Natural killer cell treated with Interleukin-12 subunit alpha and Interleukin-12 subunit beta and Interleukin-15 and Interleukin-18, amount 100 ng/mL, for 72 hours (primary cell): ENCODE results near the gene DOK4. TPM values are rescaled to one million over a fixed set of nuclear protein-coding genes. Genes with fewer than 3 reads are reported as not detected.
A peak's percentile ranks its signal among the peaks of the same experiment; 100 is the strongest.
"Not testable (repeated sequence)": the region's sequence is repeated elsewhere in the genome, so short reads cannot be mapped to it uniquely, and the experiment has no call there.

ENCODE experiments used
- ATAC-seq, 2 donors: fragments of 150-1000 bp; cut with Tn5 transposase in 1 of 2; sonication (Bioruptor Pico), chemical (Tn5 transposase) in 1 of 2; 2 replicates each; pipeline ENCODE4 v1.10.0; 2021
- DNase-seq: peaks from one replicate; pipeline ENCODE4 v3.0.0; 2022; ENCODE audit warnings: low spot score
- H3K27ac Mint-ChIP-seq, 2 donors: 1 replicate in 1 of 2; 2 replicates in 1 of 2; pipeline ENCODE4 v1.8.0; 2022; ENCODE audit warnings: mixed read lengths in 2 of 2, mild to moderate bottlenecking in 1 of 2, moderate library complexity in 1 of 2
- H3K27me3 Mint-ChIP-seq, 2 donors: 1 replicate in 1 of 2; 2 replicates in 1 of 2; pipeline ENCODE4 v1.8.0; 2022; ENCODE audit warnings: mixed read lengths in 2 of 2
- H3K36me3 Mint-ChIP-seq: one replicate; pipeline ENCODE4 v1.8.0; 2022; ENCODE audit warnings: mixed read lengths
- H3K4me1 Mint-ChIP-seq, 2 donors: 1 replicate in 1 of 2; 2 replicates in 1 of 2; pipeline ENCODE4 v1.8.0; 2022; ENCODE audit warnings: low read depth in 2 of 2, mixed read lengths in 2 of 2, mild to moderate bottlenecking in 1 of 2
- H3K4me3 Mint-ChIP-seq: one replicate; pipeline ENCODE4 v1.8.0; 2022; ENCODE audit warnings: mixed read lengths
- H3K9me3 Mint-ChIP-seq: 2 replicates; pipeline ENCODE4 v1.8.0; 2022; ENCODE audit warnings: mixed read lengths
- total RNA-seq, 2 donors: library from RNA; stranded (reverse); gene quantifications; one replicate each; pipeline ENCODE4 v1.2.3, GENCODE V29; 2022

Gene DOK4
- total RNA-seq, 2 donors from 2014 or later: 4.2 to 6.5 TPM

- no peaks in the 10 kb centered on the region for H3K9me3 Mint-ChIP-seq
- H3K36me3 Mint-ChIP-seq: no peaks in the 10 kb centered on the region
- peak within 1 kb of the TSS; percentile 79 to 92 for H3K27ac Mint-ChIP-seq
- ATAC-seq: peak; percentile 100
- no peaks in the 10 kb centered on the region for H3K27me3 Mint-ChIP-seq
- H3K4me1 Mint-ChIP-seq: peaks cover 15 to 26% of the 10 kb centered on the region in 2 donors
- peak; percentile 94 for DNase-seq
- H3K4me3 Mint-ChIP-seq: peak within 1 kb of the TSS; percentile 92
Observed at GRCh38 chr16:57447186-57447962, 38.9 kb downstream of the DOK4 start, which contains the start of the genes CIAPIN1 and COQ9. CIAPIN1 (minus strand) TSS chr16:57447385; CDS start chr16:57440928, 6,457 bp downstream. COQ9 (plus strand) TSS chr16:57447479; CDS start chr16:57447506, 27 bp downstream.

- peak; percentile 68 for DNase-seq
- Mint-ChIP-seq H3K9me3 (no peaks in the 10 kb centered on the region), H3K27ac (peak overlapping the region; percentile 79 to 92), H3K4me1 (peaks cover 15 to 26% of the 10 kb centered on the region in 2 donors), H3K27me3 (no peaks in the 10 kb centered on the region), H3K4me3 (peak overlapping the region; percentile 92), H3K36me3 (peaks cover 3% of the 10 kb centered on the region)
- ATAC-seq: peak; percentile 49 to 53
Observed at GRCh38 chr16:57446531-57447185, 39.6 kb downstream of the DOK4 start.

DNA sequence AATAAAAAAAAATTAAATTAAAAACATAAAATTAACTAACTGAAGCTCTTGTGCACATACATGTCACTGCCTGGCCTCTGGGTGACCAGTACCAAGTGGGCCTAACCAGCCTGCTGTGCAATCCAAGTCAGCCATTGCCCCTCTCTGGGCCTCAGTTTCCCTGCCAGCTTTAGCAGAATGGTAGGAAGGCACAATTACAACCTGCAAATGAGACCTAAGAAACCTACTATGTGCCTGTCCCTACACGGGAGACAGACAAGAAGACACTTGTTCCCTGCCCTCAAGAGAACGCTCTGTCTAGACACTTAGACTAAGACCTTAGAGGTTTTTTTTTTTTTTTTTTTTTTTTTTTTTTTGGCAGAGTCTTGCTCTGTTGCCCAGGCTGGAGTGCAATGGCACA, 40.8 kb downstream of the DOK4 start:
- Mint-ChIP-seq H3K9me3 (no peaks in the 10 kb centered on the region), H3K4me3 (no peak overlapping the region), H3K27me3 (no peaks in the 10 kb centered on the region), H3K36me3 (peaks cover 13% of the 10 kb centered on the region), H3K4me1 (peaks cover 15 to 22% of the 10 kb centered on the region in 2 donors), H3K27ac (no peak overlapping the region)
- ATAC-seq: no peak
- DNase-seq: no peak

GRCh38 chr16:57444711-57445110, 41.6 kb downstream of the DOK4 start:
- H3K4me1 Mint-ChIP-seq: peaks cover 14 to 22% of the 10 kb centered on the region in 2 donors

DNA sequence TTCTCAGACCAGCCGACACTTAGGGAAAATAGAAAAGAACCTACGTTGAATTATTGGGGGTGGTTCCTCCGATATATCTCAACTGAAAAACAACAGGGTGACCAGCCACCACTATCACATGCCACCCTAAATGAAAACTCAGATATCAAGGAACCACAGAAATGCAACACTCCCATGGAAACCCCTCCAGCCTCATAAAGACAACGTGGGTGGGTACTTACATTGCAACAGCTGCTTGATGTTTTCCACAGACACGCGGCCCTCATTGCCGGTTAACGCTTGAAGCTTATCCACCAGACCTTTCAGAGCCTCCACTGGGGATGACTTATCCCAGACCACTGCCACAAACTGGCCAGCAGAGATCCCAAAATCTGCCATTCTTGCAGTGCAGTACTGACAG, 45.7 kb downstream of the DOK4 start:
- not testable (repeated sequence) for H3K4me1 Mint-ChIP-seq, H3K4me3 Mint-ChIP-seq, H3K9me3 Mint-ChIP-seq, ATAC-seq, H3K27me3 Mint-ChIP-seq, DNase-seq, H3K27ac Mint-ChIP-seq
- peaks cover 36% of the 10 kb centered on the region for H3K36me3 Mint-ChIP-seq

More at GRCh38 chr16:57444711-57445110, 41.6 kb downstream of the DOK4 start:
- Mint-ChIP-seq H3K27me3 (no peaks in the 10 kb centered on the region), H3K36me3 (peaks cover 21% of the 10 kb centered on the region), H3K4me3 (no peak overlapping the region), H3K9me3 (no peaks in the 10 kb centered on the region), H3K27ac (no peak overlapping the region)
- DNase-seq: no peak
- no peak for ATAC-seq

GRCh38 chr16:57439947-57440346, 46.3 kb downstream of the DOK4 start:
- not testable (repeated sequence) for H3K27ac Mint-ChIP-seq, H3K4me1 Mint-ChIP-seq, DNase-seq, H3K9me3 Mint-ChIP-seq, H3K4me3 Mint-ChIP-seq, ATAC-seq, H3K27me3 Mint-ChIP-seq
- H3K36me3 Mint-ChIP-seq: peaks cover 36% of the 10 kb centered on the region

DNA sequence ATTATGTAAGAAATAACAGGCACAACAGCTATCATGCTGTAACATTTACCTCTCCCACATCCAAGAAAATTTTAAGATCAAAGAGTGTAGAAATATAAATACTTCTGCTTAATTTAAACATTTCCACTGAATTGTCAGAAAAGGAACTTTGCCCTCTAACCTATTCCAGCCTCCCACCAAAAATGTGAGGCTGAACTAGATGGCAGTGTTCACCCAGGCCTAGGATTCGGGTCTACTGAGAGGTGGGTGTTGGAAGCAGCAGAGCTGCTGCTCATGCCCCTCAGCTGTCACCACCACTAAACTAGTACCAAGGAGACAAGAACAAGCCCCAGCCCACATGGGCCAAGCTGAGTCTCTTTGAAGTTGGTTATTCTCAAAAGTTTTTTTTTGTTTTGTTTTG, 50.5 kb downstream of the DOK4 start:
- no peaks in the 10 kb centered on the region for H3K4me1 Mint-ChIP-seq
- no peaks in the 10 kb centered on the region for H3K27me3 Mint-ChIP-seq
- H3K27ac Mint-ChIP-seq: no peak overlapping the region
- no peaks in the 10 kb centered on the region for H3K9me3 Mint-ChIP-seq
- DNase-seq: no peak
- ATAC-seq: no peak
- H3K4me3 Mint-ChIP-seq: no peak overlapping the region
- H3K36me3 Mint-ChIP-seq: peaks cover 43% of the 10 kb centered on the region

- DNase-seq (no peak), ATAC-seq (no peak)
- H3K4me1 Mint-ChIP-seq: no peaks in the 10 kb centered on the region
- H3K36me3 Mint-ChIP-seq: peaks cover 34% of the 10 kb centered on the region
- no peak overlapping the region for H3K27ac Mint-ChIP-seq
- no peaks in the 10 kb centered on the region for H3K9me3 Mint-ChIP-seq
- H3K27me3 Mint-ChIP-seq: no peaks in the 10 kb centered on the region
- no peak overlapping the region for H3K4me3 Mint-ChIP-seq
Observed at GRCh38 chr16:57434003-57434402, 52.3 kb downstream of the DOK4 start.

DNA sequence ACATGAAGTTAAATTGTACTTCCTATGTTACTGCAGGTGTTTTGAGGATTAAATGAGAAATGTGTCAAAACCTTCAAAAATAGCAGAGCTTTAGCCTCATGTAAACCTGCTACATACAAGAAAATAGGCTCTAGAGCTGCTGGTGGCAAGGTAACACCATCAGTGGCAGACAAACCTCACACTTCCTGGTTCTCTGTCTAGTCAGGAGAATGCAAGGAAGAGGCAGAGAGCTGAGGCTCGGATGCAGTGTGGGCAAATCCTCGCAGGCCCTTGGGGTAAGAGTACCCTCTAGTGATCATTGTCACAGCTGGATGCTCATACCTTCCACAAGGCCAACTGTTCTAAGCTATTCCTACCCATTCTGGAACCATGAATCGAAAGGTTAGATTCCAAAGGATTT, 53.3 kb downstream of the DOK4 start:
- Mint-ChIP-seq H3K4me1 (no peaks in the 10 kb centered on the region), H3K4me3 (no peak overlapping the region), H3K27ac (no peak overlapping the region), H3K36me3 (peaks cover 35% of the 10 kb centered on the region), H3K9me3 (no peaks in the 10 kb centered on the region), H3K27me3 (no peaks in the 10 kb centered on the region)
- ATAC-seq (no peak), DNase-seq (no peak)

GRCh38 chr16:57432505-57432904, 53.8 kb downstream of the DOK4 start:
- ATAC-seq (no peak), DNase-seq (no peak)
- no peaks in the 10 kb centered on the region for H3K4me1 Mint-ChIP-seq
- no peaks in the 10 kb centered on the region for H3K27me3 Mint-ChIP-seq
- H3K27ac Mint-ChIP-seq: no peak overlapping the region
- H3K4me3 Mint-ChIP-seq: no peak overlapping the region
- H3K9me3 Mint-ChIP-seq: no peaks in the 10 kb centered on the region
- peaks cover 40% of the 10 kb centered on the region for H3K36me3 Mint-ChIP-seq

DNA sequence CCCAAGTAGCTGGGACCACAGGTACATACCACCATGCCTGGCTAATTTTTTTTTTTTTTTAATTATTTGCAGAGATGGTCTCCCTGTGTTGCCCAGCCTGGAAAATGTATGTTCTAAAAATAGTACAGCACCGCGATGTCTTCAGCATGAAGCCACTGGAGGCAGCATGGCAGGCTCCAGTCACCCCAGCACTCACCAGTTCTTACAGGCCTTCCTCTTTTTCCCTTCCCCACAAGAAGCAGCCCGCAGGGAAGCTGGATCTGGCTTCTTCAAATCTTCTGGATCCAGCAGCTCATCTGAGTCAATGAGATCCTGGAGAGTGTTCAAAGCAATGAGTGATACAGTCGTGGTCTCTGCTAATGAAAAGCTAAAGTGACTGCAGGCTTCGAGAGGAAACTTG, 55.3 kb downstream of the DOK4 start:
- Mint-ChIP-seq H3K4me3 (no peak overlapping the region), H3K27ac (no peak overlapping the region), H3K4me1 (no peaks in the 10 kb centered on the region), H3K9me3 (no peaks in the 10 kb centered on the region), H3K36me3 (peaks cover 43% of the 10 kb centered on the region), H3K27me3 (no peaks in the 10 kb centered on the region)
- ATAC-seq (no peak), DNase-seq (no peak)

DNA sequence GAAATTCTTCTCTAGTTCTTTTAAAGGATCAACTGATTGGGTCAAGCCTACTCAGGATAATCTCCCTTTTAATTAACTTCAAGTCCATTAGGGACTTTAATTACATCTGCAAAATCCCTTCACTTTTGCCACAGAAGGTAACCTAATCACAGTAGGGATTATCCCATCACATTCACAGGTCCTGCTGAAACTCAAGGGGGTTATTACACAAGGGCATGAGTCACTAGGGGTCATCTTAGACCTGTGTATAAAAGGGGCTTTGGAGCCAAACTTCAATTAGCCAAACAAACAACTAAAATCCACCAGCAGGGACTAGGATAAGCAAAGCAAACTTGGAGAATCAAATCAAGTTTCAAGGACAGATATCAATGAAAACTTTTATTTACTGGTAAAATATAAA, 58.5 kb downstream of the DOK4 start:
- Mint-ChIP-seq H3K9me3 (no peaks in the 10 kb centered on the region), H3K4me3 (no peak overlapping the region), H3K27ac (no peak overlapping the region), H3K4me1 (no peaks in the 10 kb centered on the region), H3K36me3 (peaks cover 30% of the 10 kb centered on the region), H3K27me3 (no peaks in the 10 kb centered on the region)
- DNase-seq (no peak), ATAC-seq (no peak)

- Mint-ChIP-seq H3K36me3 (peaks cover 30% of the 10 kb centered on the region), H3K27ac (no peak overlapping the region), H3K4me1 (no peaks in the 10 kb centered on the region), H3K9me3 (no peaks in the 10 kb centered on the region), H3K4me3 (no peak overlapping the region), H3K27me3 (no peaks in the 10 kb centered on the region)
- ATAC-seq: no peak
- DNase-seq: no peak
Observed at GRCh38 chr16:57427307-57427706, 59.0 kb downstream of the DOK4 start.

DNA sequence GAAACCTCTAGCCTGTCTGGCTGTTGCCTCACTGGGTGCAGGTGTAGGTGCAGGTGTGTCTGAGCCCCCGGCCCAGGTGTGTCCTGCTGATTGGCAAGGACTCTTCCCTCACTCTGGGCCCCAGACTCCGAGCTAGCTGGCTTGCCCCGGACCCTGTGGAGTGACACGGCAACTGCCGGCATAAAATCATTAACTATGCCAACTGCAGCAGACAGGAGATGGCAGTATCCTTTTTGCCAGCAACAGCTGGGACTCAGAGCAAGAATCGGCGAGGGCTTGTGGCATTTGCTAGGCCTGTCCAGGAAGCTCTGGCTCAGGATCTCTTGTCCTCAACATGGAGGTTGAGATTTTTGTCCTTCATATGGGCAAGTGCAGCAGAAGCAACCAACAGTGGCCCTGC, 59.9 kb downstream of the DOK4 start:
- Mint-ChIP-seq H3K4me3 (no peak overlapping the region), H3K36me3 (peaks cover 29% of the 10 kb centered on the region), H3K27ac (no peak overlapping the region), H3K9me3 (no peaks in the 10 kb centered on the region), H3K4me1 (no peaks in the 10 kb centered on the region), H3K27me3 (no peaks in the 10 kb centered on the region)
- no peak for DNase-seq
- ATAC-seq: no peak
